ENCODE data around the gene MRPS33.
"Not testable (repeated sequence)": the region's sequence is repeated elsewhere in the genome, so short reads cannot be mapped to it uniquely, and the experiment has no call there.

MRPS33 gene

DNA sequence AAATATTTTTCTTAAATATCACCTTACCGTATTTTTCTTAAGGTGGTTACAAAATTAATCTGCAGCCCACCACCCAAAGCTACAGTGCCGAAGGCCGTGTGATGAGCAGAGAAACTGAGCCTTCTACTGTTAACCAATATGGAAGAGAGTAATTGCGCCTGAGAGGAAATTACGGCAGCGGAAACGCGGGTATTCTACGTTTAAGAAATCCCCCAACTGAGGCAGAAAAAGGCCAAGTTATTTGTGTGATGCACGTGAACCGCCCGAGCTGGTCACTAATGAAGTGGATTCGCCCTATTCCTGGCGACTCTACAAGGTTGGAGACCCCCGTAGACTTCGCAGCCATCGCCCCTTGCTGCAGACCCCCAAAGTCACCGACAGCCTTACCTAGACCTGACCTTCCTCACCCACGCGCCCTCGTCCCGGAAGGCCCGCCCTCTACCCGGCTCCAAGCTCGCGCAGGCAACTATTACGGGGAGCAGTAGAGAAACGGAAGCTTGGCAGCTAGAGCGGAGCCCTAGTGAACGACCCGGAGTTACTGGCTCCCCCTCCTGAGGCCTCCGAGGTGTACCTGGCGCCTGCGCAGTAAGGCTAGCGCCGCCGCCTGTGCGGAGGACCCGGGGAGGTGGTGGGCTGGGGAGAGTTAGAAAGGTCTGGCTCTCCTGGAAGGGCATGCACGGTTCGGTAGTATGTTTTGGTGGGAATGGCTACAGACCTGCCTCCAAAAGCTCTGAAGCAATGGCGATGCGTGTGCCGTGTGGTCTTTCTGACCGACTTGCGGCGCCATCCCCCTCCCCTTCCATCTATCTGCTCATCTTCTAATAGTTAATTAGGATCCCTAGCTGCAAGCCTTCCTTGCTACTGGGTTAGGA is at the start of gene MRPS33:
MRPS33 (minus strand) TSS at position 429 of the 872 bp plus-strand sequence. CDS start 4,319 bp downstream, outside the sequence.
- peak; percentile 52 for DNase-seq

DNA sequence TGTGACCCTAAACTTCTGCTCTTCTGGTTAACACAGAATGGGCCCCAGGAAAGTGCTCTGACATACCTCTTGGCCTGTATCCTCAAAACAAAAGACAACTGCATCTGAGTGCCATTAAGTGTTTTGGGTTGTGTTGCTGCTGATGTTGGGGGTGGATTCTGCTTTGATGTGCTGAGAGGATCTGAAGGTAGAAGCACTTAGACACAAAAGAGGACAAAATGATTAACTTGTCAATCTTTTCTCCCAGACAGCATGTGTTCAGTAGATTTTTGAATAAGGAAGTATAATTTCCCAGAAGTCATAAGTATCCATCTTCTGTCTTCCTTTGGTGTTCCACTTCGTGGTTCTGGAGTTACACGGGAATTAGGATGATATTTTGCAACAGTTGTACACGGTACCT is 43.0 kb upstream of the MRPS33 start:
- no peak for DNase-seq

DNA sequence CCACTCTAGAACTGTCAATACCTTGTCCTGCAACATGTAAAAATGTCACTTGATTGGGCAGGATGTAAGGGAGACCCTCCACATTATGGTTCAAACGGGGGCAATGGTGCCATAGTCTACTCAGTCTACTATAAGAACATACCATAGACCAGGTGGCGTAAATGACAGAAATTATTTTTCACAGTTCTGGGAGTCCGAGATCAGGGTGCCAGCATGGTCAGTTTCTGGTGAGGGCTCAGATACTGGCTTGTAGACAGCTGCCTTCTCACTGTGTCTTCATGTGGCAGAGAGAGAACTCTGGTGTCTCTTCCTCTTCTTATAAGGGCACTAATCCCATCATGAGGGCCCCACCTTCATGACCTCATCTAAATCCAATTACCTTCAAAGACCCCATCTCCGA is 40.4 kb upstream of the MRPS33 start:
- no peak for DNase-seq

DNA sequence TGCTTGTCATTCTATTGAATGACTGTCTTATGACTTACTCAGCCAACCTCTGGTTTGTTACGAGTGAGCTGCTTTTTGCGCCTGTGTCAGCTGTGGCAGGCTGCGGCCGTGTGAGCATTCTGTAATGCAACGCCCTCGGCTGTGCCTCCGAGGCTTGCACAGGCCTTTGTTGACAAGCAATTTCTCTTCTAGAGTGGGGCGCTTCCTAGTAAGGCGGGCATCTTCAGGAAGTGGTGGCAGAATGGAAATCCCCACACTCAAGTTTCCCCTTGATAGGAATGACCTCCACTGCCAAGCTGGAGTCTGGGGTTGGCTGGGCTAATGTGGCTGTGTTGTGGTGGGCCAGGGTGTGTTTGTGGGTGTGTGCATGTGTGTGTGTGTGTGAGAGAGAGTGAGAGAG is 38.9 kb upstream of the MRPS33 start:
- DNase-seq = no peak

DNA sequence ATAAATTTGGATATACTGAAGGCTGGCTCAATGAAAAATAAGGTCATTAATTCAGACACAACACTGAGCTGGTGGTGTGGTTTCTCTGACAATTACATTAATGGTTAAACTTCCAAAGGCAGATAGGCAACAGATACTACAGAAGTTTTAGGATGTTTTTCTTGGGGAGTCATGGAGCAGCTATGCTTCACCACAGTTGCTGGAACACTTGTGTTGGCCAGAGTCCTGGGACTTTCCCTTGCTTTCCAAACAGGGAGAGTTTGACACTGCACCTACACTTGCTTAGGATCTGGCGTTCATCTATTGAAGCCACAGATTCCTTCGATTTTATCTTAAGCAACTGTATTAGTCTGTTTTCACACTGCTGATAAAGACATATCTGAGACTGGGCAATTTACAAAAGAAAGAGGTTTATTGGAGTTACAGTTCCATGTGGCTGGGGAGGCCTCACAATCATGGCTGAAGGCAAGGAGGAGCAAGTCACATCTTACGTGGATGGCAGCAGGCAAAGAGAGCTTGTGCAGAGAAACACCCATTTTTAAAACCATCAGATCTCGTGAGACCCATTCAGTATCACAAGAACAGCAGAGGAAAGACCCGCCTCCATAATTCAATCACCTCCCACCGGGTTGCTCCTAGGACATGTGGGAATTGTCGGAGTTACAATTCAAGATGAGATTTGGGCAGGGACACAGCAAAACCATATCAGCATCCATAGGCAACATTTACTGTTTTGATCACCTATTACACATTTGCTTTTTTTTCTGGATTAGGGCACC is 31.3 kb upstream of the MRPS33 start:
- DNase-seq = no peak

DNA sequence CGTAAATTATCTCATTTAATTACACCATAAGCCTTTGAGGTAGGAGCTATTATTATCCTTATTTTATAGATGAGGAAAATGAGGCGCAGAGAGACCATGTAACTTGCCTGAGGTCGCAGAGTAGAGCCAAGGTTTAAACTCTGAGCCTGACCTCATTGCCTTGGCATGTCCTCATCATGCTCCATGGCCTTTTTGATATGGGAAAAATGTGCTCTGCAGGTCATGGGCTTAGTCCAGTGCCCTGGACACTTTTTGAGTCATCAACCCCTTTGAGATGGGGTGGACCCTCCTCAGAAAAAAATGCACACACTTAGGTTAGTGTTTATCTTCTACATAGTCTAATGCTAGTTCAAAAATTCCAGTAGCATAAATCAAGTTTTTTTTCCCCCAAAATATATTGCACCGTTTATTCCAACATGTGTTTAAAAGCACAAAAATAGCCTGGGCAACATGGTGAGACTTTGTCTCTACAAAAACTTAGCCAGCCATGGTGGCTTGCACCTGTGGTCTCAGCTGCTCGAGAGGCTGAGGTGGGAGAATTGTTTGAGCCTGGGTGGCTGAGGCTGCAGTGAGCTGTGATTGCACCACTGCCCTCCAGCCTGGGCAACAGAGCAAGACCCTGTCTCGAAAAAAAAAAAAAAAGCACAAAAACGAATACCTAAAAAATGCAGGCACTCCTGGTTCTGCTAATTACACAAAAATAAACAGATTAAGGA is 30.5 kb upstream of the MRPS33 start:
- DNase-seq = no peak

DNA sequence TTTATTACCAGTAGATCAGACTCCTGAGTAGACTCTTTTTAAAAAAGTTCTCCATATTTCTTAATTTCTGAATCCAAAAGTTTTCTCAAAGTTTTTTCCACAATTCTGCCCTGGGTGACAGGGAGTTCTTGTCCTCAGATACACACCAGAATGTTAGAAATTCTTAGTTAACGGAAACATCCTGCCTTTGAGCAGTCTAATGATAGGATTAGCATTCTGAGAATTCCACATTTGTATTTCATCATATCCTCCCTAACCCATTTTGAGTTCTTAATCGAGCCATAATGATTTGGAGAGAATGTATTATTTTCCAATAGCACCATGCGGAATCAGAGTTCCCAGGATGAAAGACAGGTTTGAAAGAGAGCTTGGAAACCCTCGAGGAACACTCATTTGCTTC is 28.9 kb upstream of the MRPS33 start:
- no peak for DNase-seq

DNA sequence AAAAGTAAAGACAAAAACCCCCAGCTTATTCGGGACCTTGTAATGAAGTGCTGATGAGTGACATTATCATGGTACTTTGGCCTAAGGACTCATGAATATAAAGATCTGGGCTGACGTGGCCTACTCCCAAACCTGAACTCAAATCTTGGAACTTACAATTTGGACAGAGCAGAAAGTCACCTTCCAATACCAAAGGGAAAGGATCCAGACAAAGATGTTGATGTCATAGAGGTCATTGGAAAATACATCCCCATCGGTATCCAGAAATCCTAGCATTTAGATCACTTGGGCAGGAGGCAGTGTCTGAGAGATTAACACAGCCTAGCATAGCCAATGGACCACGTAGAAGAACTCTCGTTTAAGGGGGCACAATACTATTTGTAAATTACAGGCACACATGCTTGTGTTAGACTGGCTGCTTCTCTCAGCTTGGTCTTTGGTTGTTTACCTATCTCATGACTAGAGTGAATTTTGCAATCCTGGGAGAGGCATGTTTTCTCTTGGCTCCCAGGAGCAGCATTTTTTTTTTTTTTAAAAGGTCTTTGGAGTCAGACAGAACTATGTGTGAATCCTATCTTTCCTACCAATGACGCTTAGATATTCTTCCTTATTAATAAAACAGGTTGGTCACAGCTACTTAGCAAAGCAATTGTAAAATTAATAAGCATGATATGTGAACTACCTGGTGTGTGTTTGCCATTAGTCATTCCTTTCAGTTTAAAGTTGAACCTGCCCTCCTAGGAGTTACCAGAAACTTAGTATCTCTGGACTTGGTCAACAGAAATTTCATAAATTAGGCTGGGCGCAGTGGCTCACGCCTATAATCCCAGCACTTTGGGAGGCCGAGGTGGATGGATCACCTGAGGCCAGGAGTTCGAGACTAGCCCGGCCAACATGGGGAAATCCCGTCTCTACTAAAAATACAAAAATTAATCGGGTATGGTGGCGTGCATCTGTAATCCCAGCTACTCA is 27.8 kb upstream of the MRPS33 start:
- DNase-seq = no peak

DNA sequence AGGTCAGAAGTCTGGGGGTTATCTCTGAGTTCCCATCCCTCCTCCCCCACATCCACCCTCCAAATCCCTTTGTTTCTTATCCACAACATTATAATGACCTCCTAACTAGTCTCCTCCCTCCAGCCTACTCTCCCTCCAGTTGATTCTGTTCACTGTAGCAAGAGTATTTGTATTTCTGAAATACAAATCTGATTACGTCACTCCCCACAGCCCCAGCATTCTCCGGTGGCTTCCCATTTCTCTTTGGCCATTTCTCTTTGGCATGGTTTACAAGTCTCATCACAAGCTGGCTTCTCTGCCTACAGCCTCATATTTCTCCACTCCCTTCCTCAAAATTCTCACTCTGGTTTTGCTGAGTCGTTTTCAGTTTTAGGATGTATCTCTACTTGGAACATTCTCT is 24.6 kb upstream of the MRPS33 start:
- DNase-seq = no peak

DNA sequence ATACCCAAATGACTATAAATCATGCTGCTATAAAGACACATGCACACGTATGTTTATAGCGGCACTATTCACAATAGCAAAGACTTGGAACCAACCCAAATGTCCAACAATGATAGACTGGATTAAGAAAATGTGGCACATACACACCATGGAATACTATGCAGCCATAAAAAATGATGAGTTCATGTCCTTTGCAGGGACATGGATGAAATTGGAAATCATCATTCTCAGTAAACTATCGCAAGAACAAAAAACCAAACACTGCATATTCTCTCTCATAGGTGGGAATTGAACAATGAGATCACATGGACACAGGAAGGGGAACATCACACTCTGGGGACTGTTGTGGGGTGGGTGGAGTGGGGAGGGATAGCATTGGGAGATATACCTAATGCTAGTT is 23.3 kb upstream of the MRPS33 start:
- not testable (repeated sequence) for DNase-seq

DNA sequence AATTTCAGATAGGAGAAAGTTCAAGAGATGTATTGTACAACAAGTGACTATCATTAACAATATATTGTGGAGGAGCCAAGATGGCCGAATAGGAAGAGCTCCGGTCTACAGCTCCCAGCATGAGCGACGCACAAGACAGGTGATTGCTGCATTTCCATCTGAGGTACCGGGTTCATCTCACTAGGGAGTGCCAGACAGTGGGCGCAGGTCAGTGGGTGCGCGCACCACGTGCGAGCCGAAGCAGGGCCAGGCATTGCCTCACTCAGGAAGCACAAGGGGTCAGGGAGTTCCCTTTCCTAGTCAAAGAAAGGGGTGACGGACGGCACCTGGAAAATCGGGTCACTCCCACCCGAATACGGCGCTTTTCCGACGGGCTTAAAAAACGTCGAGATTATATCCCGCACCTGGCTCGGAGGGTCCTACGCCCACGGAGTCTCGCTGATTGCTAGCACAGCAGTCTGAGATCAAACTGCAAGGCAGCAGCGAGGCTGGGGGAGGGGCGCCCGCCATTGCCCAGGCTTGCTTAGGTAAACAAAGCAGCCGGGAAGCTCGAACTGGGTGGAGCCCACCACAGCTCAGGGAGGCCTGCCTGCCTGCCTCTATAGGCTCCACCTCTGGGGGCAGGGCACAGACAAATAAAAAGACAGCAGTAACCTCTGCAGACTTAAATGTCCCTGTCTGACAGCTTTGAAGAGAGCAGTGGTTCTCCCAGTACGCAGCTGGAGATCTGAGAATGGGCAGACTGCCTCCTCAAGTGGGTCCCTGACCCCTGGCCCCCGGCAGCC is 18.0 kb upstream of the MRPS33 start:
- DNase-seq = not testable (repeated sequence)

DNA sequence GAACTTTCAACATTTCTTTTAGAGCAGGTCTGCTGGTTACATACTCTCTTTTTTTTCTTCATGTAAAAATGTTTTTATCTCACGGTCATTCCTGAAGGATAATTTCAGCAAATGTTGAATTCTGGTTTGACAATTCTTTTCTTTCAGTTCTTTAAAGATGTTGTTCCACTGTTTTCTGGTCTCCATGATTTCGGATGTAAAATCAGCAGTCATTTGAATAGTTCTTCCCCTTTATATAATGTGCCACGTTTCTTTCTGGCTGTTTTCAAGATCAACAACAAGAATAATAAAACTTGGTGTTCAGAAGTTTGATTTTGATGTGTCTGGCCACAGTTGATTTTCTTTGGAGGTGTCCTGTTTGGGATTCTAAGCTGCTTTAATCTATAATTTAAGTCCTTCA is 14.0 kb upstream of the MRPS33 start:
- no peak for DNase-seq

DNA sequence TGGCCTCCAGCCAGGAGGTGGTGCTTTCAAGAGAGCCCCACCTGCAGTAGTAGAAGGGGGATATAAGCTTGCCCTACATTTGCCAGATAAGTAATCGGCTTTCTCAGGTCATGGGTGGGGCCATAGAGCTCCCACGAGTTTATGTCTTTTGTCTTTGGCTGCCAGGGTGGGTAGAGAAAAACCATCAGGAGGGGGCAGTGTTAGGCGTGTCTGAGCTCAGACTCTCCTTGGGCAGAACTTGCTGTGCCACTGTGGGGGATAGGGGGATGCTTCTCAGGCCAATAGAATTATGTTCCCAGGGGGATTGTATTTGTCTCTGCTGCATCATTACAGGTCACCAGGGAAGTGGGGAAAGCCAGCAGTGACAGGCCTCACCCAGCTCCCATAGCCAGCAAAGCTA is 12.3 kb upstream of the MRPS33 start:
- no peak for DNase-seq

DNA sequence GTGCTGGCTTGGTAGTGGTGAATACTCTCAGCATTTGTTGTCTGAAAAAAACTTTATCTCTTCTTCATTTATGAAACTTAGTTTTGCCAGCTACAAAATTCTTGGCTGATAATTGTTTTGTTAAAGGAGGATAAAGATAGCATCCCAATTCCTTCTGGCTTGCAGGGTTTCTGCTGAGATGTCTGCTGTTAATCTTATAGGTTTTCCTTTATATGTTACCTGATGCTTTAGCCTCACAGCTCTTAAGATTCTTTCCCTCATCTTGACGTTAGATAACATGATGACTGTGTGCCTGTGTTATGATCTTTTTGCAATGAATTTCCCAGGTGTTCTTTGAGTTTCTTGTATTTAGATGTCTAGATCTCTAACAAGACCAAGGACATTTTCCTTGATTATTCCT is 9.9 kb upstream of the MRPS33 start:
- DNase-seq = no peak

DNA sequence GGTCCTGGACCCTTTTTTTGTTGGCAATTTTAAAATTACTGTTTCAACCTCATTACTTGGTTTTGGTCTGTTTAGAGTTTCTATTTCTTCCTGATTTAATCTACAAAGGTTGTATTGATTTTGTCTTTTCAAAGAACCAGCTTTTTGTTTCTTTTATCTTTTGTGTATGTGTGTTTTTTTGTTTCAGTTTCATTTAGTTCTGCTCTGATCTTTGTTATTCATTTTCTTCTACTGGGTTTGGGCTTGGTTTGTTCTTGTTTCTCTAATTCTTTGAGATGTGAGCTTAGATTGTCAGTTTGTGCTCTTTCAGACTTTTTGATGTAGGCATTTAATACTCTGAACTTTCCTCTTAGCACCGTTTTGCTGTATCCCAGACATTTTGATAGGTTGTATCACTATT is 8.5 kb upstream of the MRPS33 start:
- DNase-seq = no peak

DNA sequence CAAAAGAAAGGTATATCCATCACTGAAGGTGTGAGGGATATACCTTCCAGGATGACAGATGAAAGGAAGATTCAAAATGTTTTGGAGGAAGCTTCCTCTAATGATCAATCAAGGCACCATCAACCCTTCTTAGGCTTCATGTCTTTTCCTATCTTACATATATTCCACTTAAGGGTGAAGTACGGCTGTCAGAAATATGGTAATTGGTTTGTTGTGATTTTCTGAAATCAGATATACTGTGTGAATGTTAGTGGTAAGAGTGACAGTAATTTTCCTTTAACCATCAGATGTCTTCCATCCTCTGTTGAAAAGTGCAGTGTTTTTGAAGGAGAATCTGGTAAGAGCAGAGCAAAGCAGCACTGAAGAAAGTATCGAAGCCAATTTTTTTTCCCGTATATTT is 2.8 kb upstream of the MRPS33 start:
- DNase-seq = no peak

DNA sequence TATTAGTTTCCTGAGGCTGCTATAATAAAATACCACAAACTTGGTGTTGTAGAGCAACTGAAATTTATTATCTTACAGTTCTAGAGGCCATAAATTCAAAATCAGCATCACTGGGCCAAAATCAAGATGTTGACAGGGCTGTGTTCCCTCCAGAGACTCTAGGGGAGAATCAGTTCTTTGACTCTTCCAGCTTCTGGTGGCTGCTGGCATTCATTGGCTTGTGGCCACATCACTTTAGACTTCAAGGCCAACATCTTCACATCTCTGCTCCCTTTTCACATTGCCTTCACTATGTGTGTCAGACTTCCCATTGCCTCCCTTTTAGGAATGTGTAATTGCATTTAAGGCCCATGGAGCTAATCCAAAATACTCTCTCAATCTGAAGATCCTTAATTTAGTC is 1.6 kb upstream of the MRPS33 start:
- DNase-seq = no peak

DNA sequence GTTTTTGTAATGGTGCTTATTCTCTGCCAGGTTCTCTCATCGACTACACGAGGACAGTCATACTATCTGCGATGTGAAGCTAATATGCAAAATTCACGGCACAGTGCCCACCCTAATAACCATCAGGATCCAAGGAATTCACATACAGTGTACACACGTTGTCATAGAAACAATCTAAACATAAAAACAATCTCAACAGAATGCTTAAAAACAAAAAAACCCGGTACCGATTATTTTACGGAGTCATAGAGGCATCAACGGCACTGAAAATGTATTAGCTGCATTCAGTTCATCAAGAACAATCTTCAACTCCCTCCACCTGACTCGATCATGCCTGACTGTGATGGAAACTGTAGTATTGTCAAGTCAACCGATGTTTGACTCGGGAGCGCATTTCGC is 628 bp downstream of the MRPS33 start:
- no peak for DNase-seq

DNA sequence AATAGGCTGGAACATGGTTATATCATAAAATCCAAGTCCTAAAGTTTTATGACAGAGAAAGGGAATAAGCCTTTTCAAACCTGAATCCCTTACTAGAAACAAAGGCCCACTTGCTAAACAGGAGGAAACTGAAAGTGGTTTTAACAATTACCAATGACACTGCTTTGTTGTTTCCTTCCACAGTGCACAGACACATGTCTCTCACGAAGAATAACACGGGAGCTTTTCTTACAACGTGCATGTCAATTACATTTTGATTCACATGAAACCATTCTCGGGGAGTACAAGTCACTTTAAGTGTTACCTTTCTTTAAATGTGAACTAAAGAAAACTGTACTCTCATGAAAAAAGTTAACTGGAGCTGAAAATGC is 1.4 kb downstream of the MRPS33 start:
- DNase-seq = no peak

DNA sequence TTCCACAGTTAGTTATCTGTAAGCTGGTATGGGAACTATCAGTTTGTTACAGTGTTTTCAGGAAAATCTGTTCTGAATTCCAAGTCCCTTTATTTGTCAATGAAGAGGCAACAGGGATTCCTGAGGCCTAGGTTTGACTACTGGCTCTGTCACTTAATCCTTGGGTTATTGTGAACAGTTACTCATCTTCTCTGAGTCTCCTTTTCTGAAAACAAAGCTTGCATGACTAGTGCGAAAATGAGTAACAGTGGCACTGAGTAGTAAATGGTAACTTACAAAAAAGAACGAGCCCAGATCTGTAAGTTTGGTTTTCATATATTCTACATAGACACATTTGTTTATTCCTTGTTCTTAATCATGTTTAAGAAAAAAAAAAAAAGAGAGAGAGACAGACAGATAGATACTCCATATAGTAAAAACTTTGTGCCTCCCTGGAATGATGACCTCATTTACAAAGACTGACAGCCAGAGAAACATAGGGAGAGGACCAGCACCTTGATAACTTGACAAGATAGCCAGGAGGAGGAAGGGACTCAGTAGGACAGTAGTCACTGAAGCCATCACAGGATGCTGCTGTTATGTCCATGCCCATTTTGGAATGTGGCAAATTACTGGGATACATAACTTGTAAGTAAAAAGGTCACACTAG is 1.9 kb downstream of the MRPS33 start:
- no peak for DNase-seq

DNA sequence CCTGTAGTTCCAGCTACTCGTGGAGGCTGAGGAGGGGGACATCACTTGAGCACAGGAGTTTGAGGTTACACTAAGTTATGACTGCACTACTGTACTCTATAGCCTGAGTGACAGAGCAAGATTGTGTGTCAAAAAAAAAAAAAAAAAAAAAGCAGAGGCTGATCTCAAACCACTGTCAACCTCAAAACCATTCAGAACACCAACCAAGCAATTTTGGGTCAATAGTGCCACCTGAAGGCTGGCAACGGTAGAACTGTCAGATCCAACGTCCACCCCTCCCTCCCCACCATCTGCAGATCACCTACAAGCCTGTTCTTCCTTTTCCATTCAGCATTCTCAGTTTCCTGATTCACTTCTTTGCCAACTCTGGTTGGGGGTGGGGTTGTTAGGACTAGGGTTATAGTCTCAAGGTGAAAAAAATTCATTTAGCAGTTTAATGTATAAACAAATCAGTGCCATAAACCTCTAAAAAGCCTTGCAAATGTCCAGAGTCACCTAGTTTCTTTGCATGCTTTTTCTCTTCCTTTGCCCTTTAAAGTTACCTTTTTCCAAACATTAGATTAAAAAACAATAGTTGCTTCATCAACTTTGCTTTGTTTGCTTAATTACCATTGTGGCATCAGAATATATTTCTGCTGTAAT is 2.6 kb downstream of the MRPS33 start:
- DNase-seq = peak; percentile 9

Data from KG1 (cell line).